Breast epithelium (tissue), 3 donors: Measurements from ENCODE around the gene LRP1.

Experiments used
- POLR2A ChIP-seq: fragments of 450-650 bp; IDR thresholded peaks from one replicate; pipeline ENCODE4 v1.6.1; 2016; ENCODE audit warnings: antibody characterized with exemption, mild to moderate bottlenecking, moderate library complexity
- TF ChIP-seq, protein P1 (sequence below), 3 donors: fragments of 450-650 bp; IDR thresholded peaks; one replicate each; pipeline ENCODE4 v1.5.1; 2016 to 2017; ENCODE audit warnings: antibody characterized with exemption in 3 of 3, mild to moderate bottlenecking in 3 of 3, moderate library complexity in 3 of 3

DNA sequence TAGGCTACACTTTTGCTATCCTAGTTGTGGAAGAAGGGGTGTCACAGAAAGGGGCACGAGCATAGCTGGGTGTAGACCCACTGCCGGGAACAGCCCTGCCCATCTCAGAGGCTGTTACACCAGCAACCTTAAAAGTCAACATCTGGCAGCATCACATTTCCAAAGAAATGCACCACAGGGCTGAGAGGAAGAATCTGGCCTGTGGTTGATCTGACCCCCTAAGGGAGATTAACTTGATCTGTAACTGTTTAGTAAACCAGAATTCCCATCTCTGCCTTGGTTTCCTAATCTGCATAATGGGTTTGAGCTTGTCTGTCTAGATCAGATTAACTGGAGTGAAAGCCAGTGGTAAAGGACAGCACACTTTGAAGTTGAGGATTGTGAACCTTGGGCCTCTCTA is 17.8 kb downstream of the LRP1 start:
- TF ChIP-seq, protein P1, sequence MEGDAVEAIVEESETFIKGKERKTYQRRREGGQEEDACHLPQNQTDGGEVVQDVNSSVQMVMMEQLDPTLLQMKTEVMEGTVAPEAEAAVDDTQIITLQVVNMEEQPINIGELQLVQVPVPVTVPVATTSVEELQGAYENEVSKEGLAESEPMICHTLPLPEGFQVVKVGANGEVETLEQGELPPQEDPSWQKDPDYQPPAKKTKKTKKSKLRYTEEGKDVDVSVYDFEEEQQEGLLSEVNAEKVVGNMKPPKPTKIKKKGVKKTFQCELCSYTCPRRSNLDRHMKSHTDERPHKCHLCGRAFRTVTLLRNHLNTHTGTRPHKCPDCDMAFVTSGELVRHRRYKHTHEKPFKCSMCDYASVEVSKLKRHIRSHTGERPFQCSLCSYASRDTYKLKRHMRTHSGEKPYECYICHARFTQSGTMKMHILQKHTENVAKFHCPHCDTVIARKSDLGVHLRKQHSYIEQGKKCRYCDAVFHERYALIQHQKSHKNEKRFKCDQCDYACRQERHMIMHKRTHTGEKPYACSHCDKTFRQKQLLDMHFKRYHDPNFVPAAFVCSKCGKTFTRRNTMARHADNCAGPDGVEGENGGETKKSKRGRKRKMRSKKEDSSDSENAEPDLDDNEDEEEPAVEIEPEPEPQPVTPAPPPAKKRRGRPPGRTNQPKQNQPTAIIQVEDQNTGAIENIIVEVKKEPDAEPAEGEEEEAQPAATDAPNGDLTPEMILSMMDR (IDR thresholded peaks at IDR 0.05), result no peak
- TF ChIP-seq POLR2A, result no peak
